ENCODE data around the gene DNAH11. TPM values are rescaled to one million over a fixed set of nuclear protein-coding genes. Genes with fewer than 3 reads are reported as not detected.

Gene DNAH11
- total and polyA plus RNA-seq, 4 donors: 0.05 to 0.50 (median 0.11) TPM

DNA sequence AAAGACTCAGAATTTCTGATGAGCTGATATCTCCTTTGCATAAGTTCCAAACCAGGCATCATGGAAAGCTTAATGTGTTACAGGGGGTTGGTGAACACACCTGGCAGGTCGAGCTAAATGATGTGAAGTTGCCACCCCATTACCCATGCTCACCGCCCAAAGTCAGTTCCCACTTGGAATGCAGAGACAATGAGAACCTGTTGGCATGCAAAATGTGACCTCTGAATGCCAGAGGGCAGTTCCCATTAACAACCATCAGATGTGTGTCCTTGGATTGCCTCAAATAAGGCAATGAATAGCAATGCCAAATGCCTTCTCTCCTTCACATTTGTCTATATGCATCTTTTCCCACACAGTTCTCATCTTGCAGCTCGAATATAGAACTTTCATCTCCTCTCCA is 212.1 kb downstream of the DNAH11 start:
- TF ChIP-seq, protein P1, sequence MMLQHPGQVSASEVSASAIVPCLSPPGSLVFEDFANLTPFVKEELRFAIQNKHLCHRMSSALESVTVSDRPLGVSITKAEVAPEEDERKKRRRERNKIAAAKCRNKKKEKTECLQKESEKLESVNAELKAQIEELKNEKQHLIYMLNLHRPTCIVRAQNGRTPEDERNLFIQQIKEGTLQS (IDR thresholded peaks at IDR 0.05): no peak
- no peak for TF ChIP-seq FOXA2 (IDR thresholded peaks at IDR 0.05)
- no peak for TF ChIP-seq RAD21 (IDR thresholded peaks at IDR 0.05)
- no peak for TF ChIP-seq HNF4G (IDR thresholded peaks at IDR 0.05)
- no peak for TF ChIP-seq GABPA (IDR thresholded peaks at IDR 0.05 in 1 of 2, conservative IDR thresholded peaks at IDR 0.05 in 1 of 2)
- TF ChIP-seq FOXA1 (IDR thresholded peaks at IDR 0.05): no peak
- TF ChIP-seq, protein P2, sequence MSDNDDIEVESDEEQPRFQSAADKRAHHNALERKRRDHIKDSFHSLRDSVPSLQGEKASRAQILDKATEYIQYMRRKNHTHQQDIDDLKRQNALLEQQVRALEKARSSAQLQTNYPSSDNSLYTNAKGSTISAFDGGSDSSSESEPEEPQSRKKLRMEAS (IDR thresholded peaks at IDR 0.05): no peak
- TF ChIP-seq RXRA (IDR thresholded peaks at IDR 0.05): no peak
- TF ChIP-seq, protein P3, sequence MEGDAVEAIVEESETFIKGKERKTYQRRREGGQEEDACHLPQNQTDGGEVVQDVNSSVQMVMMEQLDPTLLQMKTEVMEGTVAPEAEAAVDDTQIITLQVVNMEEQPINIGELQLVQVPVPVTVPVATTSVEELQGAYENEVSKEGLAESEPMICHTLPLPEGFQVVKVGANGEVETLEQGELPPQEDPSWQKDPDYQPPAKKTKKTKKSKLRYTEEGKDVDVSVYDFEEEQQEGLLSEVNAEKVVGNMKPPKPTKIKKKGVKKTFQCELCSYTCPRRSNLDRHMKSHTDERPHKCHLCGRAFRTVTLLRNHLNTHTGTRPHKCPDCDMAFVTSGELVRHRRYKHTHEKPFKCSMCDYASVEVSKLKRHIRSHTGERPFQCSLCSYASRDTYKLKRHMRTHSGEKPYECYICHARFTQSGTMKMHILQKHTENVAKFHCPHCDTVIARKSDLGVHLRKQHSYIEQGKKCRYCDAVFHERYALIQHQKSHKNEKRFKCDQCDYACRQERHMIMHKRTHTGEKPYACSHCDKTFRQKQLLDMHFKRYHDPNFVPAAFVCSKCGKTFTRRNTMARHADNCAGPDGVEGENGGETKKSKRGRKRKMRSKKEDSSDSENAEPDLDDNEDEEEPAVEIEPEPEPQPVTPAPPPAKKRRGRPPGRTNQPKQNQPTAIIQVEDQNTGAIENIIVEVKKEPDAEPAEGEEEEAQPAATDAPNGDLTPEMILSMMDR (IDR thresholded peaks at IDR 0.05; ENCODE audit: low read depth, low read length, missing input control): no peak
- TF ChIP-seq YY1 (IDR thresholded peaks at IDR 0.05): no peak
- no peak for TF ChIP-seq NR2F2 (IDR thresholded peaks at IDR 0.05)
- TF ChIP-seq EGR1 (IDR thresholded peaks at IDR 0.05; ENCODE audit: low read depth in 2 of 2): no peak
- TF ChIP-seq TAF1 (conservative IDR thresholded peaks at IDR 0.05): no peak
- TF ChIP-seq SP1 (IDR thresholded peaks at IDR 0.05): no peak
- TF ChIP-seq REST (IDR thresholded peaks at IDR 0.05): no peak
- TF ChIP-seq ZBTB33 (IDR thresholded peaks at IDR 0.05): no peak
- Histone ChIP-seq H3K36me3 (ENCODE audit: control insufficient read depth in 4 of 4, insufficient read depth in 3 of 4, low read depth in 1 of 4, low read length in 3 of 4) (no peaks in the 10 kb centered on the region), H3K4me3 (ENCODE audit: low read depth in 1 of 3, low read length in 3 of 3) (no peak overlapping the region), H3K27ac (ENCODE audit: low read depth in 1 of 2, low read length in 2 of 2) (no peak overlapping the region), H3K4me1 (ENCODE audit: control insufficient read depth in 4 of 4, insufficient read depth in 4 of 4, low read length in 3 of 4) (peaks cover 0 to 5% (median 0%) of the 10 kb centered on the region in 4 donors), H3K9ac (ENCODE audit: low read depth in 1 of 2, low read length in 2 of 2) (no peak overlapping the region), H3K9me3 (ENCODE audit: control insufficient read depth in 4 of 4, low read length in 3 of 4) (no peaks in the 10 kb centered on the region), H3K27me3 (ENCODE audit: control insufficient read depth in 4 of 4, insufficient read depth in 4 of 4, low read length in 3 of 4) (no peaks in the 10 kb centered on the region)
- no peak for DNase-seq (ENCODE audit: low spot score)
- WGBS: 77% methylated on average over 3 of the region's 3 CpGs

All from liver (tissue), 9 donors.